Kidney epithelial cell (primary cell): Measurements from ENCODE around the gene PTCSC3. TPM values are rescaled to one million over a fixed set of nuclear protein-coding genes. Genes with fewer than 3 reads are reported as not detected.

Source experiments
- DNase-seq: peaks from one replicate; pipeline ENCODE4 v3.0.0-alpha.2; 2010; ENCODE audit warnings: low read depth
- H3K27me3 ChIP-seq: 2 replicates; pipeline ENCODE4 v1.6.0; 2011; ENCODE audit warnings: low read length; ENCODE audit not compliant: control insufficient read depth, insufficient read depth
- H3K36me3 ChIP-seq: 2 replicates; pipeline ENCODE4 v1.5.1; 2011; ENCODE audit warnings: low read length; ENCODE audit not compliant: control insufficient read depth, insufficient read depth
- H3K4me3 ChIP-seq: 2 replicates; pipeline ENCODE4 v1.5.1; 2011; ENCODE audit warnings: low read depth, mild to moderate bottlenecking, control low read depth, low read length
- total RNA-seq: library from RNA; depleted of rRNA; stranded (reverse); fragments of >200 nt; gene quantifications from 2 replicates; pipeline ENCODE4 v1.2.3, GENCODE V29; 2015
- TF ChIP-seq, protein P1 (sequence below): IDR thresholded peaks from 2 replicates; pipeline ENCODE4 v1.5.1; 2011; ENCODE audit warnings: mild to moderate bottlenecking, moderate library complexity, low read length, control low read depth, inconsistent platforms; ENCODE audit not compliant: insufficient read depth, poor library complexity, severe bottlenecking

PTCSC3 gene
- total RNA-seq, 1 donor from 2014 or later: not detected

DNA sequence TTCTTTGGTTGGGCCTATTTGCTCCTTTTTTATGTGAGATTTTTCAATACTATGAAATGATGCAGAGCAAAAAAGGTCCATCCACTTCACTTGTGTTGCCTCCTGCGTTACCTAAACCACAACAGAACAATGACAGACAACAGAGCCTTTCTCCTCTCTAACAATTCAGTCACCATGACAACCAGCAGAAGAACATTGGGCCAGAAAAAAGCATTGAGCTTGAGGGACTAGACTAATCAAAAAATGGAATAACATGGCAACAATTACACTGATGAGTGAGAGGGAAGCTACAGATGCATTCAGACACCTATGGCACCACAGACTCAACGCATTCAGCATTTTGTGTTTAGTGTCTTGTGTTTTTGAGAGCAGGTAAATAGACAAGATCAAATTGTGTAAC lies 44.6 kb upstream of the PTCSC3 start:
- Histone ChIP-seq H3K27me3 (no peaks in the 10 kb centered on the region), H3K36me3 (no peaks in the 10 kb centered on the region), H3K4me3 (no peak overlapping the region)
- DNase-seq: no peak
- TF ChIP-seq, protein P1, sequence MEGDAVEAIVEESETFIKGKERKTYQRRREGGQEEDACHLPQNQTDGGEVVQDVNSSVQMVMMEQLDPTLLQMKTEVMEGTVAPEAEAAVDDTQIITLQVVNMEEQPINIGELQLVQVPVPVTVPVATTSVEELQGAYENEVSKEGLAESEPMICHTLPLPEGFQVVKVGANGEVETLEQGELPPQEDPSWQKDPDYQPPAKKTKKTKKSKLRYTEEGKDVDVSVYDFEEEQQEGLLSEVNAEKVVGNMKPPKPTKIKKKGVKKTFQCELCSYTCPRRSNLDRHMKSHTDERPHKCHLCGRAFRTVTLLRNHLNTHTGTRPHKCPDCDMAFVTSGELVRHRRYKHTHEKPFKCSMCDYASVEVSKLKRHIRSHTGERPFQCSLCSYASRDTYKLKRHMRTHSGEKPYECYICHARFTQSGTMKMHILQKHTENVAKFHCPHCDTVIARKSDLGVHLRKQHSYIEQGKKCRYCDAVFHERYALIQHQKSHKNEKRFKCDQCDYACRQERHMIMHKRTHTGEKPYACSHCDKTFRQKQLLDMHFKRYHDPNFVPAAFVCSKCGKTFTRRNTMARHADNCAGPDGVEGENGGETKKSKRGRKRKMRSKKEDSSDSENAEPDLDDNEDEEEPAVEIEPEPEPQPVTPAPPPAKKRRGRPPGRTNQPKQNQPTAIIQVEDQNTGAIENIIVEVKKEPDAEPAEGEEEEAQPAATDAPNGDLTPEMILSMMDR: no peak

DNA sequence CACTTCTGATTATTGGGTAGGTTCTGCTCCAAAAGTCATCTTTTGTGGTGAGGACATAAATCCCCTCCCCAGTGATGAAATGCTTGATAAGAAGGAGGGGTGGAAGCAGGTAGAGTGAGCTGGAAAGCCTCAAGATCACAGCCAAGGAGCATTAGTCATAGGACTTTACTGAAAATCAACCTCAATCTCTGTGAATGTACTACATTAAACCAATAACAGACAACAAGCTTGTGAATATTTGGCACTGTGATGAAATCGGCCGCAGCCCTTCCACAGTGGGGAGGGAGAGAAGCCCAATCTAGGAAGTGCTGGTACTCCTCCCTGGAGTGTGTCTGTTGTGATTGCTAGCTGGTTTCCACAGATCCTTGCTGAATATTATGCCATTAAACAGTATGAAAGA lies 41.2 kb upstream of the PTCSC3 start:
- Histone ChIP-seq H3K36me3 (no peaks in the 10 kb centered on the region), H3K4me3 (no peak overlapping the region), H3K27me3 (no peaks in the 10 kb centered on the region)
- TF ChIP-seq, protein P1: no peak
- peak; percentile 38 for DNase-seq

DNA sequence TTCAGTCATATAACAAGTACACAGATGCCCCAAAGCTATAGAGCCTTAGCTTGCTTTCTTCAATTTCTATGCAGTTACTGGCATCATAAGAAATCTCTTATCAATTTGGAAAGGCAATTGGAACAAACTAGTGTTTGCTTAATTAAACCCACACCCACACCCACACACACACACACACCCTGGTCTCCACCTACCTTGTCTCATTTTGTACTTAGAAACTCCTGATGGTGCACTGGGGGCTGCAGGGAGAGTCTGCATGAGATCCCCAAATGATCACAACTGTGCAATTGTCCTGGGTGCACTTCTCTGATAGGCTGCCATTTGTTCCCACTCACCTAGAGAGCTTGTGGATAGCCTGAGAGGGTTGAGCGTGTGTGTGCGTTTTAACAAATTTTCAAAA lies 40.5 kb upstream of the PTCSC3 start:
- TF ChIP-seq, protein P1: no peak

DNA sequence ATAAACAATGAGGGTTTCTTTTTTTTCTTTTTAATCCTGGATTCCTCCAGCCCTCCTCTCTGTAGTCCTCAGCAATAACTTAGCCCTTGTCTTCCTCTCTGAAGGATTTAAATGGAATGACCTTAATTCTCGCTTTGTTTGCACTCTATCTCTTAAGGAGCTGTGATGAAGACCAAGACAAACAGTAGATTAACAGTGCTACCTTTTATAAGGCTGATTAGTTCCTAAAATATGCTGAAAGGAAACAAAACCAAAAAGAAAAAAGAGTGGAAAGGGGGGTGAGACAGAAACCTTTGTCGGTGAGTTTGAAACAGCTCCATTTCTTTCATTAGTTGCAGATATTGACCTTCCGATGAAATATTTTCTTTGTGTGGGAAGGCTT lies 38.7 kb upstream of the PTCSC3 start:
- H3K27me3 ChIP-seq: no peaks in the 10 kb centered on the region
- H3K4me3 ChIP-seq: no peak overlapping the region
- H3K36me3 ChIP-seq: no peaks in the 10 kb centered on the region
- DNase-seq: no peak
- TF ChIP-seq, protein P1: no peak

More for the DNA sequence above, 40.5 kb upstream of the PTCSC3 start:
- DNase-seq: no peak
- no peaks in the 10 kb centered on the region for H3K27me3 ChIP-seq
- H3K36me3 ChIP-seq: no peaks in the 10 kb centered on the region
- H3K4me3 ChIP-seq: no peak overlapping the region

DNA sequence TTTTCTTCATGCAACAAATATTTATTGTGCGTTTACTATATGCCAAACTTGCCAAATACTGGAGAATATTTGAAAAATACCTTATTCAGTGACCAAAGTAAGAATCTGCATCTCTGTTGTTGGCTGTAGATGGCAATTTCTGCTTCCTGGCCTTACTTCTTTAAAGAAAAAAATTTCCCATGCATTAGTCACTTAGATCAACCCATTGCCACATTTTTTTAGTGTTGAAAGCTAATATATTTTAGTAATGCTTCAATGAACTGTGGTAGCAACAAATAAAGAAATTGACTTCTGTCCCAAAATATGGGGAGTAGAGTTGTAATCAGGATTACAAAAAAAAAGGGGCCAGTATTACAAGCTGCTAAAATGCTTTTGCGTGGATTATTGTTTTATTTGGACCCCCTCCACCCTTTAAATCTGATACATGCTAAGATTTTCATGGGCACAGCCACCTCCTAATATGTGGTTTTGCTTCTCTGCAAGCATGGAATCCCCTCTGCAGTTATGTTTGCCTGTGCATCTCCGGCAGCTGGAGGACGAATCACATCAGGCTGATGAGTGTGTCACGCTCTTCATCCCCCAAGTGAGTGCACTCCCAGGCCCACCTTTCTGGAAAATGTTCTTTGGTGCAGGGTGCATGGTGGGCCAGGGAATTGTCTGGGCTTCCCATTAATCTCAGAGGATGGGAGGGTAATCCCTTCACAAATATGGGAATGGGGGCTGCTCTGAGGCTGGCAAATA lies 38.1 kb upstream of the PTCSC3 start:
- DNase-seq: peak; percentile 9
- Histone ChIP-seq H3K36me3 (no peaks in the 10 kb centered on the region), H3K4me3 (no peak overlapping the region), H3K27me3 (no peaks in the 10 kb centered on the region)
- TF ChIP-seq, protein P1: no peak

DNA sequence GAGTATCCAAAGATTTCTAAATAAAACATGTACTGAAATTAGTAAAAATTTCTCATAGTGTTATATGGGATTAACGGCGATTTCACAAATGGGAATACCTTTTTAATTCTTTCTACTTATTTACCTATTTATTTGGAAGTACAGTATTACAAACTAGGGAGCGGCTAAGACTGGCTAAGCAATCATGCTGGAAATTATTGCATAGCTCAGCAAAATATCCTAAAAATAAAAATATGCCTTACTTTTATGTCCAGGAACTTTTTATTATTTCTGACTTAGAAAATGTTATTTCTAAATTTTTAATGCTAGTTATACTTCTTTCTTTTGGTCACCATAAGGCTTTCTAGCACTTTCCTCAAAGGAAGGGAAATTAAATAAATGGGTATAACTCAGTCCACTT lies 36.5 kb upstream of the PTCSC3 start:
- TF ChIP-seq, protein P1: no peak
- H3K4me3 ChIP-seq: no peak overlapping the region
- no peak for DNase-seq
- H3K27me3 ChIP-seq: no peaks in the 10 kb centered on the region
- H3K36me3 ChIP-seq: no peaks in the 10 kb centered on the region
